ENCODE data around the gene CABYR. TPM values are rescaled to one million over a fixed set of nuclear protein-coding genes. Genes with fewer than 3 reads are reported as not detected.

Gene CABYR, protein sequence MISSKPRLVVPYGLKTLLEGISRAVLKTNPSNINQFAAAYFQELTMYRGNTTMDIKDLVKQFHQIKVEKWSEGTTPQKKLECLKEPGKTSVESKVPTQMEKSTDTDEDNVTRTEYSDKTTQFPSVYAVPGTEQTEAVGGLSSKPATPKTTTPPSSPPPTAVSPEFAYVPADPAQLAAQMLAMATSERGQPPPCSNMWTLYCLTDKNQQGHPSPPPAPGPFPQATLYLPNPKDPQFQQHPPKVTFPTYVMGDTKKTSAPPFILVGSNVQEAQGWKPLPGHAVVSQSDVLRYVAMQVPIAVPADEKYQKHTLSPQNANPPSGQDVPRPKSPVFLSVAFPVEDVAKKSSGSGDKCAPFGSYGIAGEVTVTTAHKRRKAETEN
- total RNA-seq (1 to 10 TPM in 3 of 5 experiments, under 1 TPM in 2; 0.65 to 1.4 (median 1.1) TPM), polyA plus RNA-seq (under 1 TPM in 1 of 2 donors, not detected in 1; 0.74 TPM), total RNA-seq (1.3 reads per million, percentile 2 among the genes with 10 or more reads in this experiment)

DNA sequence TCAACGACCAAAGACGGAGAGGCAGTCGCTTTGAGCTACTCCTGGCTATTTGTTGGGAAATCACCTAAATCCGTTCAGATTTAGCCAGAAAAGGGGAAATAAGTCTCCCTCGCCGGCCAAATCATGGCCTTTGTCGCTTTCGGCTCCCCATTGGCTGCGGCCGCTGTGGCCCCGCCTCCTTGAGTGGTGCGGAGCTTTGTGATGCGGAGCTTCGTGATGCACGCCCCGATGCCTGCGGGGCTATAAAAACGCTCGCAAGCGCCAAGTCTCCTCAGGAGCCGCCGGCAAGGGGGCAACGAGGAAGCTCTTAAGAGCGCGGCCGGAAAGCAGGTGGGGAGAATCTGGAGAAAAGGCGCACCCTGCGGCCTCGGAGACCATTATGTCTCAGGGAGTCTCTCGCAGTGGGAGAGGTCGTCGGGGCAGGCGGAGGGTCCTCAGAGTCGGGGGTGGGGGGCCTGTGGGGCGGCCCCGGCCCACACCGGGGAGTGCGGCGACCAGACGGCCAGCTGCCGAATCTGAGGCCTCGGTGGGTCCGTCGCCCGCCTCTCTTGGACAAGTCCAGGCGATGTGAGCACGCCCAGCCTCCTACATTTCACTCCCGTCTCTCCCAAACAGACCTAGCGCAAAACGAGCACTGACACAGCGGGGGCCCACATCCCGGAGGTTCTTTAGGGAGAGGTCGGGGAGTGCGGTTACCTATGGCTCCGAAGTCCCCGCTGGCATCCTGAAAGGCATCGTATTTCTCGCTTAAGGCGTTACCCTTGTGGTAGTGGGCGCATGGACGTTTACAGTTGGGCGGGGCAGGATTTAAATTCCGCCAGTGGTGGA is at the start of gene CABYR:
Gene CABYR (plus strand): TSS at position 274 of the 828 bp plus-strand sequence. CDS start 4,053 bp downstream, outside the sequence.
- ATAC-seq (peak; percentile 96), DNase-seq (peak; percentile 60 to 87 (median 70))
- intact Hi-C loops (cut with micrococcal nuclease) = loop anchor here in 1 of 2 donors (5.0 kb wide), 1 partner anchor 637 kb away; the partner anchor contains the start of gene RMC1
- Histone ChIP-seq H3K4me1 (ENCODE audit: control insufficient read depth in 2 of 2, insufficient read depth in 2 of 2, low read length in 2 of 2) (peaks cover 11 to 13% of the 10 kb centered on the region in 2 donors), H3K27ac (ENCODE audit: low read depth, low read length) (peak within 1 kb of the TSS; percentile 41), H3K4me3 (ENCODE audit: low read length) (peak within 1 kb of the TSS; percentile 81), H3K9me3 (ENCODE audit: control insufficient read depth in 2 of 3, low read length in 3 of 3) (no peaks in the 10 kb centered on the region), H3K36me3 (ENCODE audit: control insufficient read depth in 2 of 3, insufficient read depth in 3 of 3, low read length in 3 of 3) (peaks cover 0 to 5% (median 0%) of the 10 kb centered on the region in 3 experiments), H3K27me3 (ENCODE audit: control insufficient read depth in 2 of 2, insufficient read depth in 2 of 2, low read length in 2 of 2) (peaks cover 0 to 6% of the 10 kb centered on the region in 2 donors)
- ChIA-PET POLR2A (interaction anchor here (0.5 kb wide), 1 partner anchor 643 kb away, joined by 3 read pairs; no protein-coding TSS in a partner anchor), CTCF (interaction anchor here (0.5 to 1.1 kb wide), 2 partner anchors 12 to 643 kb away, joined by 3 to 6 read pairs; no protein-coding TSS in a partner anchor)
- H3K36me3 Mint-ChIP-seq = peaks cover 0 to 9% (median 4%) of the 10 kb centered on the region in 5 donors
- peak within 1 kb of the TSS; percentile 43 to 90 (median 83) for H3K27ac Mint-ChIP-seq
- H3K27me3 Mint-ChIP-seq = peaks cover 7 to 34% (median 12%) of the 10 kb centered on the region in 5 donors
- H3K4me3 Mint-ChIP-seq = peak within 1 kb of the TSS; percentile 85 to 97 (median 92)
- H3K9me3 Mint-ChIP-seq = peaks cover 0 to 10% (median 0%) of the 10 kb centered on the region in 11 donors
- peaks cover 12 to 32% (median 26%) of the 10 kb centered on the region in 7 donors for H3K4me1 Mint-ChIP-seq

DNA sequence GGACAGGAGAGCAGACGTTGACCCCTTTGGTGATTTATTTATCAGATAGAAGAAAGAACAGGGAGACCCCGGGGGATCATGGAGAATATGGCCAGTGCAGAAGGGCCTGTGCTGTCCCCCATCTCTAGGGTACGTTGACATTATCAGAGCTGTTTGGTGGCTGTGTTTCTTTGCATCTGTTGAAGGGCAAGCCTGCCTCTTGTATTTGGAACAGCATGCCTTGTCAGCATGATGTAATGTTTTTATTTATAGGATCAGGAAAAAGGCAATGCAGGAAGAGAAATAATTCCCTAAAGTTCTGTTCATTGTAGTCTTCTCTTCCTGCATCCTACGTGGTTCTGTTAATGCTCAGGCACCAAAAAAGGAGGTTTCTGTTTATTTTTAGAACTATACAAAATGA is 49.8 kb upstream of the CABYR start:
- intact Hi-C loops (cut with micrococcal nuclease) = no loop called here
- Histone ChIP-seq H3K4me3 (ENCODE audit: low read length) (no peak overlapping the region), H3K4me1 (ENCODE audit: control insufficient read depth in 2 of 2, insufficient read depth in 2 of 2, low read length in 2 of 2) (peaks cover 0 to 6% of the 10 kb centered on the region in 2 donors), H3K36me3 (ENCODE audit: control insufficient read depth in 2 of 3, insufficient read depth in 3 of 3, low read length in 3 of 3) (peaks cover 10 to 40% (median 15%) of the 10 kb centered on the region in 3 experiments), H3K27ac (ENCODE audit: low read depth, low read length) (no peak overlapping the region), H3K27me3 (ENCODE audit: control insufficient read depth in 2 of 2, insufficient read depth in 2 of 2, low read length in 2 of 2) (no peaks in the 10 kb centered on the region), H3K9me3 (ENCODE audit: control insufficient read depth in 2 of 3, low read length in 3 of 3) (no peaks in the 10 kb centered on the region)
- CTCF ChIA-PET = no interaction called here
- ATAC-seq (no peak), DNase-seq (no peak)
- peaks cover 0 to under 1% (median 0%) of the 10 kb centered on the region in 11 donors for H3K9me3 Mint-ChIP-seq
- H3K4me3 Mint-ChIP-seq = no peak overlapping the region
- H3K36me3 Mint-ChIP-seq = peaks cover 17 to 61% (median 48%) of the 10 kb centered on the region in 5 donors
- POLR2A ChIA-PET = interaction anchor here (1.1 kb wide), 1 partner anchor 74 kb away, joined by 3 read pairs; the partner anchor contains the start of gene TTC39C
- peaks cover 14 to 41% (median 30%) of the 10 kb centered on the region in 7 donors for H3K4me1 Mint-ChIP-seq
- no peaks in the 10 kb centered on the region for H3K27me3 Mint-ChIP-seq
- H3K27ac Mint-ChIP-seq = peak overlapping the region in 4 of 9 donors; percentile 9 to 52 (median 26)

DNA sequence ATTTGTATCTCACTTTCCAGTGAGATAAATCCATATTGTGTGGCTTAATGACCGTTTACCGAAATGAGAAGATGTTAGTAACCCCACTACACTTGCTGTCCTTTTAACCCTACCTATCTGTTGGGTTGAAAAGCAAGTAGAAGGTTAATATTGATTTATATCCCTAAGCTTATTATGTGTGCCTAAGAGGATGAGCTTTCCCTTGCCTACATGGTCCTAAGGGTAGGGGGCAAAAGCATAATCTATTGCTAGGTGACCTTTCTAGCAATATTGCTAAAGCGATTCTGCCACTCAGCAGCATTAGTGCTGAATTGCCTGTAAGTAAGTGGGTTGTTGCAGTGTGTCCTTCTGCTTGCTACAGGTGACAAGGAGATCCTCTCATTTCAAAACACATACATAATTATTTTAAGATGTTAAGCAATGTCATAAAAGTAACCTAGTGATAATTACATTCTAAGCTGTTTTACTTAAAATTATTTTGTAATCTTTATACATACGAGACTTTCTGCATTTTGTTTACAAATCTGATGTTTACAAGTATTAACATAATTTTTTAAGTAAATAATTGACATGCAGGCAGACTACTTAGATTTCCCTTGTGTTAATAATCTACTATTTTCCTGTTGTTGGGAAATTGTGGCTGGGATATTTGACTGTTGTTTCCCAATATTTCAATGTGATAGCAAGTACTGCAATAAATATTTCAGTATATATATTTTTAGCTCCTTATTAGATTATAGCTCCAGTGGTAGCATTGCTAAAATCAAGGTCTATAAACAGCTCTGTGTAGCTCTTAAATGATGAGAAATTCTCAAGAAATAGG is 49.1 kb upstream of the CABYR start:
- Histone ChIP-seq H3K36me3 (ENCODE audit: control insufficient read depth in 2 of 3, insufficient read depth in 3 of 3, low read length in 3 of 3) (peaks cover 10 to 36% (median 15%) of the 10 kb centered on the region in 3 experiments), H3K9me3 (ENCODE audit: control insufficient read depth in 2 of 3, low read length in 3 of 3) (no peaks in the 10 kb centered on the region), H3K27me3 (ENCODE audit: control insufficient read depth in 2 of 2, insufficient read depth in 2 of 2, low read length in 2 of 2) (no peaks in the 10 kb centered on the region), H3K4me3 (ENCODE audit: low read length) (no peak overlapping the region), H3K27ac (ENCODE audit: low read depth, low read length) (no peak overlapping the region), H3K4me1 (ENCODE audit: control insufficient read depth in 2 of 2, insufficient read depth in 2 of 2, low read length in 2 of 2) (peaks cover 0 to 12% of the 10 kb centered on the region in 2 donors)
- ChIA-PET POLR2A (no interaction called here), CTCF (no interaction called here)
- DNase-seq (no peak), ATAC-seq (no peak)
- Mint-ChIP-seq H3K4me3 (no peak overlapping the region), H3K36me3 (peaks cover 20 to 64% (median 51%) of the 10 kb centered on the region in 5 donors), H3K9me3 (peaks cover 0 to 5% (median 0%) of the 10 kb centered on the region in 11 donors), H3K4me1 (peaks cover 21 to 47% (median 35%) of the 10 kb centered on the region in 7 donors), H3K27ac (no peak overlapping the region), H3K27me3 (no peaks in the 10 kb centered on the region)
- intact Hi-C loops (cut with micrococcal nuclease) = no loop called here

DNA sequence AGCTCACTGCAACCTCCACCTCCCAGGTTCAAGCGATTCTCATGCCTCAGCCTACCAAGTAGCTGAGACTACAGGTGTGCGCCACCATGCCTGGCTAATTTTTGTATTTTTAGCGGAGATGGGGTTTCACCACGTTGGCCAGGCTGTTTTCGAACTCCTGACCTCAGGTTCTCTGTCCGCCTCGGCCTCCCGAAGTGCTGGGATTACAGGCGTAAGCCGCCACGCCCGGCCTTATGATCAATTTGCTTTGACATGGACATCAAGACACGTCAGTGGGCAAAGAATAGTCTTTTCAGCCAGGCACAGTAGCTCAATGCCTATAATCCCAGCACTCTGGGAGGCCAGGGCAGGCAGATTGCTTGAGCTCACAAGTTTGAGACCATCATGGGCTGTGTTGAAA is 48.0 kb upstream of the CABYR start:
- no peak overlapping the region for H3K27ac ChIP-seq (ENCODE audit: low read depth, low read length)
- no peaks in the 10 kb centered on the region for H3K27me3 ChIP-seq (ENCODE audit: control insufficient read depth in 2 of 2, insufficient read depth in 2 of 2, low read length in 2 of 2)
- H3K4me1 Mint-ChIP-seq = peaks cover 25 to 45% (median 38%) of the 10 kb centered on the region in 7 donors
- H3K36me3 ChIP-seq (ENCODE audit: control insufficient read depth in 2 of 3, insufficient read depth in 3 of 3, low read length in 3 of 3) = peaks cover 10 to 35% (median 12%) of the 10 kb centered on the region in 3 experiments
- H3K27me3 Mint-ChIP-seq = no peaks in the 10 kb centered on the region
- CTCF ChIA-PET = no interaction called here
- POLR2A ChIA-PET = no interaction called here
- intact Hi-C loops (cut with micrococcal nuclease) = no loop called here
- no peak overlapping the region for H3K27ac Mint-ChIP-seq
- DNase-seq = no peak
- peaks cover 0 to 5% (median 1%) of the 10 kb centered on the region in 11 donors for H3K9me3 Mint-ChIP-seq
- no peaks in the 10 kb centered on the region for H3K9me3 ChIP-seq (ENCODE audit: control insufficient read depth in 2 of 3, low read length in 3 of 3)
- H3K4me3 Mint-ChIP-seq = no peak overlapping the region
- no peak overlapping the region for H3K4me3 ChIP-seq (ENCODE audit: low read length)
- peaks cover 25 to 63% (median 57%) of the 10 kb centered on the region in 5 donors for H3K36me3 Mint-ChIP-seq
- no peak for ATAC-seq
- peaks cover 0 to 12% of the 10 kb centered on the region in 2 donors for H3K4me1 ChIP-seq (ENCODE audit: control insufficient read depth in 2 of 2, insufficient read depth in 2 of 2, low read length in 2 of 2)

DNA sequence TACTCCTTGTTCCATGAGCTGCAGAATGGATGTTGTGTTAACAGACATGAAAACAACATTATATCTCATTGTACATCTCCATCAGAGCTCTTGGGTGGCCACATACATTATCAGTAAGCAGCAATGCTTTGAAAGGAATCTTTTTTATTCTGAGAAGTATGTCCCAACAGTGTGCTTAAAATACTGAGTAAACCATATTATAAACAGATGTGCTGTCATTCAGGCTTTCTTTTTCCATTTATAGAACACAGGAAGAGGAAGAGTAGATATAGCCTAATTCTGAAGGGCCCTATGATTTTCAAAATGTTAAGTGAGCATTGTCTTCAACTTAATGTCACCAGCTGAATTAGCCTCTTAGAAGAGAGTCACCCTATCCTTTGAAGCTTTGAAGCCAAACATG is 44.3 kb upstream of the CABYR start:
- Mint-ChIP-seq H3K27ac (peak overlapping the region in 7 of 9 donors; percentile 2 to 63 (median 26)), H3K4me3 (peak overlapping the region in 1 of 10 donors; percentile 3), H3K36me3 (peaks cover 14 to 60% (median 53%) of the 10 kb centered on the region in 5 donors), H3K9me3 (peaks cover 0 to 16% (median 4%) of the 10 kb centered on the region in 11 donors), H3K27me3 (no peaks in the 10 kb centered on the region), H3K4me1 (peaks cover 18 to 38% (median 28%) of the 10 kb centered on the region in 7 donors)
- Histone ChIP-seq H3K4me3 (ENCODE audit: low read length) (no peak overlapping the region), H3K36me3 (ENCODE audit: control insufficient read depth in 2 of 3, insufficient read depth in 3 of 3, low read length in 3 of 3) (peaks cover 3 to 24% (median 11%) of the 10 kb centered on the region in 3 experiments), H3K27ac (ENCODE audit: low read depth, low read length) (no peak overlapping the region), H3K9me3 (ENCODE audit: control insufficient read depth in 2 of 3, low read length in 3 of 3) (peaks cover 0 to 7% (median 0%) of the 10 kb centered on the region in 3 experiments), H3K4me1 (ENCODE audit: control insufficient read depth in 2 of 2, insufficient read depth in 2 of 2, low read length in 2 of 2) (peaks cover 0 to 12% of the 10 kb centered on the region in 2 donors), H3K27me3 (ENCODE audit: control insufficient read depth in 2 of 2, insufficient read depth in 2 of 2, low read length in 2 of 2) (no peaks in the 10 kb centered on the region)
- intact Hi-C loops (cut with micrococcal nuclease) = no loop called here
- DNase-seq (no peak), ATAC-seq (no peak)
- ChIA-PET POLR2A (no interaction called here), CTCF (no interaction called here)

Measured in naive thymus-derived CD4-positive, alpha-beta T cell (primary cell).